Measurements from ENCODE around the gene DNMT3A.

The DNMT3A gene

GRCh38 chr2:25372405-25373268 is 30.9 kb upstream of the DNMT3A start:
- H3K79me2 ChIP-seq (ENCODE audit: insufficient read depth, low read length), result no peaks in the 10 kb centered on the region
- peaks cover 16% of the 10 kb centered on the region for H3K4me1 ChIP-seq (ENCODE audit: insufficient read depth, low read length)
- H3K9me3 ChIP-seq (ENCODE audit: insufficient read depth, low read length, severe bottlenecking), result no peaks in the 10 kb centered on the region
- peaks cover 3% of the 10 kb centered on the region; the same call in 1 of the 2 replicates for H4K20me1 ChIP-seq (ENCODE audit: insufficient read depth, low read length)
- H3K36me3 ChIP-seq (ENCODE audit: insufficient read depth, low read length), result no peaks in the 10 kb centered on the region
- DNase-seq, result no peak
- H3K4me2 ChIP-seq (ENCODE audit: insufficient read depth, low read length), result no peak overlapping the region
- TF ChIP-seq, protein P1, sequence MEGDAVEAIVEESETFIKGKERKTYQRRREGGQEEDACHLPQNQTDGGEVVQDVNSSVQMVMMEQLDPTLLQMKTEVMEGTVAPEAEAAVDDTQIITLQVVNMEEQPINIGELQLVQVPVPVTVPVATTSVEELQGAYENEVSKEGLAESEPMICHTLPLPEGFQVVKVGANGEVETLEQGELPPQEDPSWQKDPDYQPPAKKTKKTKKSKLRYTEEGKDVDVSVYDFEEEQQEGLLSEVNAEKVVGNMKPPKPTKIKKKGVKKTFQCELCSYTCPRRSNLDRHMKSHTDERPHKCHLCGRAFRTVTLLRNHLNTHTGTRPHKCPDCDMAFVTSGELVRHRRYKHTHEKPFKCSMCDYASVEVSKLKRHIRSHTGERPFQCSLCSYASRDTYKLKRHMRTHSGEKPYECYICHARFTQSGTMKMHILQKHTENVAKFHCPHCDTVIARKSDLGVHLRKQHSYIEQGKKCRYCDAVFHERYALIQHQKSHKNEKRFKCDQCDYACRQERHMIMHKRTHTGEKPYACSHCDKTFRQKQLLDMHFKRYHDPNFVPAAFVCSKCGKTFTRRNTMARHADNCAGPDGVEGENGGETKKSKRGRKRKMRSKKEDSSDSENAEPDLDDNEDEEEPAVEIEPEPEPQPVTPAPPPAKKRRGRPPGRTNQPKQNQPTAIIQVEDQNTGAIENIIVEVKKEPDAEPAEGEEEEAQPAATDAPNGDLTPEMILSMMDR (IDR thresholded peaks at IDR 0.05; ENCODE audit: borderline replicate concordance, extremely low read depth, low read length, poor library complexity, severe bottlenecking), result no peak
- TF ChIP-seq EZH2 (IDR thresholded peaks at IDR 0.05; ENCODE audit: borderline replicate concordance, low read depth, low read length, severe bottlenecking), result no peak
- no peaks in the 10 kb centered on the region for H3K27me3 ChIP-seq (ENCODE audit: insufficient read depth, low read length, poor library complexity)
- no peak overlapping the region for H3K27ac ChIP-seq (ENCODE audit: low read length)
- no peak overlapping the region for H3K4me3 ChIP-seq (ENCODE audit: low read depth in 1 of 2, low read length in 2 of 2)
- no peak for ATAC-seq (ENCODE audit: insufficient read depth, low read depth)
- no peak overlapping the region for H2AFZ ChIP-seq (ENCODE audit: low read depth, low read length)
- H3K9ac ChIP-seq (ENCODE audit: low read depth, low read length), result no peak overlapping the region

GRCh38 chr2:25371253-25372241 is 29.8 kb upstream of the DNMT3A start:
- H3K36me3 ChIP-seq (ENCODE audit: insufficient read depth, low read length), result no peaks in the 10 kb centered on the region
- ATAC-seq (ENCODE audit: insufficient read depth, low read depth), result no peak; the same call in 2 of the 3 replicates
- TF ChIP-seq, protein P1 (IDR thresholded peaks at IDR 0.05; ENCODE audit: borderline replicate concordance, extremely low read depth, low read length, poor library complexity, severe bottlenecking), result no peak
- no peak for TF ChIP-seq EZH2 (IDR thresholded peaks at IDR 0.05; ENCODE audit: borderline replicate concordance, low read depth, low read length, severe bottlenecking)
- no peak overlapping the region for H2AFZ ChIP-seq (ENCODE audit: low read depth, low read length)
- no peak for DNase-seq
- no peak overlapping the region for H3K9ac ChIP-seq (ENCODE audit: low read depth, low read length)
- H3K4me2 ChIP-seq (ENCODE audit: insufficient read depth, low read length), result no peak overlapping the region
- H3K4me1 ChIP-seq (ENCODE audit: insufficient read depth, low read length), result peaks cover 6% of the 10 kb centered on the region
- no peak overlapping the region for H3K27ac ChIP-seq (ENCODE audit: low read length)
- H3K27me3 ChIP-seq (ENCODE audit: insufficient read depth, low read length, poor library complexity), result no peaks in the 10 kb centered on the region
- no peaks in the 10 kb centered on the region for H3K9me3 ChIP-seq (ENCODE audit: insufficient read depth, low read length, severe bottlenecking)
- no peaks in the 10 kb centered on the region for H3K79me2 ChIP-seq (ENCODE audit: insufficient read depth, low read length)
- no peak overlapping the region for H3K4me3 ChIP-seq (ENCODE audit: low read depth in 1 of 2, low read length in 2 of 2)
- no peaks in the 10 kb centered on the region for H4K20me1 ChIP-seq (ENCODE audit: insufficient read depth, low read length)

- no peaks in the 10 kb centered on the region for H3K79me2 ChIP-seq (ENCODE audit: insufficient read depth, low read length)
- no peak for DNase-seq
- TF ChIP-seq EZH2 (IDR thresholded peaks at IDR 0.05; ENCODE audit: borderline replicate concordance, low read depth, low read length, severe bottlenecking), result no peak
- TF ChIP-seq, protein P1 (IDR thresholded peaks at IDR 0.05; ENCODE audit: borderline replicate concordance, extremely low read depth, low read length, poor library complexity, severe bottlenecking), result no peak
- H2AFZ ChIP-seq (ENCODE audit: low read depth, low read length), result no peak overlapping the region
- no peak overlapping the region for H3K27ac ChIP-seq (ENCODE audit: low read length)
- no peaks in the 10 kb centered on the region for H3K4me1 ChIP-seq (ENCODE audit: insufficient read depth, low read length)
- no peaks in the 10 kb centered on the region for H4K20me1 ChIP-seq (ENCODE audit: insufficient read depth, low read length)
- H3K36me3 ChIP-seq (ENCODE audit: insufficient read depth, low read length), result no peaks in the 10 kb centered on the region
- H3K9me3 ChIP-seq (ENCODE audit: insufficient read depth, low read length, severe bottlenecking), result no peaks in the 10 kb centered on the region
- H3K9ac ChIP-seq (ENCODE audit: low read depth, low read length), result no peak overlapping the region
- no peaks in the 10 kb centered on the region for H3K27me3 ChIP-seq (ENCODE audit: insufficient read depth, low read length, poor library complexity)
- no peak overlapping the region for H3K4me3 ChIP-seq (ENCODE audit: low read depth in 1 of 2, low read length in 2 of 2)
- no peak for ATAC-seq (ENCODE audit: insufficient read depth, low read depth)
- H3K4me2 ChIP-seq (ENCODE audit: insufficient read depth, low read length), result no peak overlapping the region
These were observed 28.2 kb upstream of the DNMT3A start for GRCh38 chr2:25369876-25370275.

All from DND-41 (cell line).